Measurements from ENCODE around the gene PPA1.

Gene PPA1

DNA sequence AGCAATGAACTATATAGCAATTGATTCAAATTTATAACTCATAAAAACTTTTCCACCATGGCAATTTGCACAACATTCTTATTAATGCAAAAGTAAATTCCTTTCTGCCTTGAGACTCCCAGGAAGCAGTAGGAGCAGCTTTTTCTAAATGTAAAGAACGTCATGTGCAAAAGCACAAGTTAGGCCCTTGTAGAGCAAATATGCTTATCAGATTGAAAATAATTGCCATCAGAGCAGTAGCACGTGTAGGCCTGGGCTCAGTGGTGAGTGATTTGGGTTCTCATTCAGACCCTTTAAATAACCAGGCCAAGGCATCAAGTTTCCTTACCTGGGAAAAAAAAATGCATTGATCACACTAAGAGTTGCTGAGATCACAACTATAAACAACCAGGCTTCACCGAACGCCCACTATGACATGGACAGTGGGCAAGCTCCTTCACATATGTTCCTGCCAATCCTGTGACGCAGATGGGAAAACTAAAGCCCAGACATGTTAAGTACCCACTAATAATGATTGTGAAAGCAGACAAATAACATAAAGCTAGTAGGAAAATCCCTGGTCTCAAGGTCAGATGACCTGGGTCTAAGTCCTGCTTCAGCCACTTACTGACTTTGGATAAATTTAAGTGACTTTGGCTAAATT, 40.8 kb downstream of the PPA1 start:
- Histone ChIP-seq H3K4me2 (ENCODE audit: low read depth, low read length, poor library complexity, severe bottlenecking) (no peak overlapping the region), H3K9me3 (ENCODE audit: insufficient read depth, low read length) (no peaks in the 10 kb centered on the region), H2AFZ (ENCODE audit: low read depth, low read length, severe bottlenecking) (no peak overlapping the region), H3K36me3 (ENCODE audit: low read length) (no peaks in the 10 kb centered on the region), H3K4me3 (ENCODE audit: insufficient read depth, low read length, poor library complexity, severe bottlenecking) (no peak overlapping the region), H3K9ac (ENCODE audit: low read length) (no peak overlapping the region), H3F3A (ENCODE audit: insufficient read depth) (peaks cover 8% of the 10 kb centered on the region; the same call in 1 of the 2 replicates), H3K27ac (ENCODE audit: low read depth, low read length) (no peak overlapping the region), H3K9me2 (replicated peaks; ENCODE audit: insufficient read depth, low read length) (no peaks in the 10 kb centered on the region), H3K27me3 (ENCODE audit: low read length) (no peaks in the 10 kb centered on the region), H3K79me2 (ENCODE audit: insufficient read depth, low read length) (no peaks in the 10 kb centered on the region), H4K20me1 (ENCODE audit: low read depth, low read length) (no peaks in the 10 kb centered on the region)
- TF ChIP-seq, protein P1, sequence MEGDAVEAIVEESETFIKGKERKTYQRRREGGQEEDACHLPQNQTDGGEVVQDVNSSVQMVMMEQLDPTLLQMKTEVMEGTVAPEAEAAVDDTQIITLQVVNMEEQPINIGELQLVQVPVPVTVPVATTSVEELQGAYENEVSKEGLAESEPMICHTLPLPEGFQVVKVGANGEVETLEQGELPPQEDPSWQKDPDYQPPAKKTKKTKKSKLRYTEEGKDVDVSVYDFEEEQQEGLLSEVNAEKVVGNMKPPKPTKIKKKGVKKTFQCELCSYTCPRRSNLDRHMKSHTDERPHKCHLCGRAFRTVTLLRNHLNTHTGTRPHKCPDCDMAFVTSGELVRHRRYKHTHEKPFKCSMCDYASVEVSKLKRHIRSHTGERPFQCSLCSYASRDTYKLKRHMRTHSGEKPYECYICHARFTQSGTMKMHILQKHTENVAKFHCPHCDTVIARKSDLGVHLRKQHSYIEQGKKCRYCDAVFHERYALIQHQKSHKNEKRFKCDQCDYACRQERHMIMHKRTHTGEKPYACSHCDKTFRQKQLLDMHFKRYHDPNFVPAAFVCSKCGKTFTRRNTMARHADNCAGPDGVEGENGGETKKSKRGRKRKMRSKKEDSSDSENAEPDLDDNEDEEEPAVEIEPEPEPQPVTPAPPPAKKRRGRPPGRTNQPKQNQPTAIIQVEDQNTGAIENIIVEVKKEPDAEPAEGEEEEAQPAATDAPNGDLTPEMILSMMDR (IDR thresholded peaks at IDR 0.05; ENCODE audit: insufficient read depth, low read length, poor library complexity, severe bottlenecking), result no peak
- TF ChIP-seq EZH2phosphoT487 (conservative IDR thresholded peaks at IDR 0.05; ENCODE audit: low read length), result no peak

DNA sequence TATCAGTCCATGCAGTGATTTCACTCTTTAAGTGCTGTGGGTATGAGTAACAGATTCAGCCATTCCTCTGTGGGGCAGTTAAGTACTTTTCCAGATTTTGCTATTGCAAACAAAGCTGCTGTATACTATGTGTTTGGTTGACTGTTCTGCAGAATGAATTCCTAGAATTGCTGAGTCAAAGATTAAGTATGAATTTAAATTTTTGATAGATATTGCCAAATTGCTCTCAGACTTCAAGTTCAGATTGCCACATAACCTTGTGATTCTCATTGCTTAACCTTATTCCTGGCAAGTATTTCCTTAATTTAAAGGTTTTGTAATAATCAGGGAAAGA, 41.3 kb downstream of the PPA1 start:
- Histone ChIP-seq H3K9ac (ENCODE audit: low read length) (no peak overlapping the region), H3K9me2 (replicated peaks; ENCODE audit: insufficient read depth, low read length) (no peaks in the 10 kb centered on the region), H3K79me2 (ENCODE audit: insufficient read depth, low read length) (no peaks in the 10 kb centered on the region), H2AFZ (ENCODE audit: low read depth, low read length, severe bottlenecking) (no peak overlapping the region), H3K27ac (ENCODE audit: low read depth, low read length) (no peak overlapping the region), H3F3A (ENCODE audit: insufficient read depth) (peaks cover 8% of the 10 kb centered on the region; the same call in 1 of the 2 replicates), H3K9me3 (ENCODE audit: insufficient read depth, low read length) (no peaks in the 10 kb centered on the region), H4K20me1 (ENCODE audit: low read depth, low read length) (no peaks in the 10 kb centered on the region), H3K27me3 (ENCODE audit: low read length) (no peaks in the 10 kb centered on the region), H3K36me3 (ENCODE audit: low read length) (no peaks in the 10 kb centered on the region), H3K4me3 (ENCODE audit: insufficient read depth, low read length, poor library complexity, severe bottlenecking) (no peak overlapping the region), H3K4me2 (ENCODE audit: low read depth, low read length, poor library complexity, severe bottlenecking) (no peak overlapping the region)
- TF ChIP-seq, protein P1 (IDR thresholded peaks at IDR 0.05; ENCODE audit: insufficient read depth, low read length, poor library complexity, severe bottlenecking), result no peak
- TF ChIP-seq EZH2phosphoT487 (conservative IDR thresholded peaks at IDR 0.05; ENCODE audit: low read length), result no peak

DNA sequence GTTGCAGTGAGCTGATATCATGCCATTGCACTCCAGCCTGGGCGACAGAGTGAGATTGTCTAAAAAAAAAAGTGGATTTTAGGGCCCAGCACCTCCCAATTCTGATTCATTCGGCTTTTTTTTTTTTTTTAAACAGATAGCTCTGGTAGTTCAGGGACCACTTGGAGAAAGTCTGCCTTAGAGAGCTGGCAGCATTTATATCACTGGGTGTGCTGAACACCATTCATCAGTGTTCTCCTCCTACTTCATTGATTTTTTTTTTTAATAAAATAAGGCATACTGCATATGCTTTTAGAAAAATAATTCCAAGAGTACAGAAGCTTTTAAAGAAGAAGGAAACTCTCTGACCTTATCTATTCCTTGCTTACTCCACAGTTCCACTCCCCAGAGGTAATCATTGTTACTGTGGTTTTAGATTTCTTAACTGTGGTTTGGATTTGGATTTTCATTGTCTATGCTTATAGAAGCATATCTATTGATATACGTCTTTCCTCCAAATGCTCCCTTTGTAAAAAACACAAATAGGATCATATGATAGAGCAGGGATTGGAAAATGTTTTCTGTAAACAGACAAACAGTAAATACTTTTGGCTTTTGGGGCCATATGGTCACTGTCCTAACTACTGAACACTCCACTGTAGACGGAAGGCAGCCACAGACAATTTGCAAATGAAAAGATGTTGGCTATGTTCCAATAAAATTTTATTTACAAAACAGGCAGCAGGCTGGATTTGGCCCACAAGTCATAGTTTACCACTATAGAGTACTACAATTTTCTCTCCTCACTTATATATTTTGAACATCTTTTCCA, 41.9 kb downstream of the PPA1 start:
- H2AFZ ChIP-seq (ENCODE audit: low read depth, low read length, severe bottlenecking), result no peak overlapping the region
- H4K20me1 ChIP-seq (ENCODE audit: low read depth, low read length), result no peaks in the 10 kb centered on the region
- no peak overlapping the region for H3K4me3 ChIP-seq (ENCODE audit: insufficient read depth, low read length, poor library complexity, severe bottlenecking)
- H3K9me2 ChIP-seq (replicated peaks; ENCODE audit: insufficient read depth, low read length), result no peaks in the 10 kb centered on the region
- no peak overlapping the region for H3K9ac ChIP-seq (ENCODE audit: low read length)
- no peaks in the 10 kb centered on the region for H3K9me3 ChIP-seq (ENCODE audit: insufficient read depth, low read length)
- H3K79me2 ChIP-seq (ENCODE audit: insufficient read depth, low read length), result no peaks in the 10 kb centered on the region
- no peaks in the 10 kb centered on the region for H3K27me3 ChIP-seq (ENCODE audit: low read length)
- TF ChIP-seq EZH2phosphoT487 (conservative IDR thresholded peaks at IDR 0.05; ENCODE audit: low read length), result no peak
- TF ChIP-seq, protein P1 (IDR thresholded peaks at IDR 0.05; ENCODE audit: insufficient read depth, low read length, poor library complexity, severe bottlenecking), result no peak
- peaks cover 8% of the 10 kb centered on the region; the same call in 1 of the 2 replicates for H3F3A ChIP-seq (ENCODE audit: insufficient read depth)
- no peaks in the 10 kb centered on the region for H3K36me3 ChIP-seq (ENCODE audit: low read length)
- no peak overlapping the region for H3K4me2 ChIP-seq (ENCODE audit: low read depth, low read length, poor library complexity, severe bottlenecking)
- no peak overlapping the region for H3K27ac ChIP-seq (ENCODE audit: low read depth, low read length)
